CD4-positive, alpha-beta T cell (primary cell): ENCODE results near the gene MPP4. TPM values are rescaled to one million over a fixed set of nuclear protein-coding genes. Genes with fewer than 3 reads are reported as not detected.

Experiments used
- ATAC-seq: fragments of 200-7000 bp; cut with Tn5 transposase; one replicate; pipeline ENCODE4 v1.10.0; 2022; ENCODE audit warnings: mild to moderate bottlenecking; ENCODE audit not compliant: poor library complexity
- CTCF ChIA-PET: fragments of 350-600 bp; sonication (Branson Sonifier 250); formaldehyde crosslinking; loops from one replicate; lab custom pipeline; 2021; ENCODE audit warnings: antibody characterized with exemption, inconsistent platforms; lab: Charles Lee
- POLR2A ChIA-PET: fragments of 350-600 bp; sonication (Branson Sonifier 250); formaldehyde crosslinking; loops from one replicate; lab custom pipeline; 2021; ENCODE audit warnings: antibody characterized with exemption, inconsistent platforms; lab: Charles Lee
- DNase-seq, 14 experiments: peaks; one replicate each; pipeline ENCODE4 v3.0.0-alpha.2; 2013 to 2020; ENCODE audit warnings: mixed read lengths in 2 of 14
- H3K27ac ChIP-seq, 2 donors: one replicate each; pipeline versions ENCODE4 v1.5.1 to v1.7.0; 2013; ENCODE audit warnings: low read length in 2 of 2, low read depth in 1 of 2, mild to moderate bottlenecking in 1 of 2
- H3K27me3 ChIP-seq, 2 experiments: 1 replicate in 1 of 2; 2 replicates in 1 of 2; pipeline versions ENCODE4 v1.6.1 to v1.7.0; 2013; ENCODE audit warnings: low read length in 2 of 2, control low read depth in 1 of 2, mild to moderate bottlenecking in 1 of 2, moderate library complexity in 1 of 2; ENCODE audit not compliant: insufficient read depth in 2 of 2, control insufficient read depth in 1 of 2
- H3K36me3 ChIP-seq: one replicate; pipeline ENCODE4 v1.6.1; 2013; ENCODE audit warnings: low read length, control low read depth; ENCODE audit not compliant: insufficient read depth
- H3K4me1 ChIP-seq: one replicate; pipeline ENCODE4 v1.6.1; 2013; ENCODE audit warnings: low read length, control low read depth; ENCODE audit not compliant: insufficient read depth
- H3K4me3 ChIP-seq: one replicate; pipeline ENCODE4 v1.5.1; 2013; ENCODE audit warnings: mild to moderate bottlenecking, low read length, moderate library complexity
- H3K9me3 ChIP-seq, 2 experiments: 1 replicate in 1 of 2; 2 replicates in 1 of 2; pipeline versions ENCODE4 v1.6.1 to v1.7.0; 2013; ENCODE audit warnings: low read length in 2 of 2, mild to moderate bottlenecking in 2 of 2, control low read depth in 1 of 2, moderate library complexity in 1 of 2; ENCODE audit not compliant: control insufficient read depth in 1 of 2, insufficient read depth in 1 of 2
- H3K27ac Mint-ChIP-seq: one replicate; pipeline ENCODE4 v1.8.0; 2020; ENCODE audit warnings: mixed read lengths
- H3K27me3 Mint-ChIP-seq: one replicate; pipeline ENCODE4 v1.8.0; 2021; ENCODE audit warnings: mixed read lengths
- H3K36me3 Mint-ChIP-seq: one replicate; pipeline ENCODE4 v1.8.0; 2021; ENCODE audit warnings: low read depth, mixed read lengths
- H3K4me1 Mint-ChIP-seq: one replicate; pipeline ENCODE4 v1.8.0; 2021; ENCODE audit warnings: low read depth, mixed read lengths
- H3K4me3 Mint-ChIP-seq: one replicate; pipeline ENCODE4 v1.8.0; 2020; ENCODE audit warnings: mild to moderate bottlenecking, mixed read lengths
- H3K9me3 Mint-ChIP-seq: one replicate; pipeline ENCODE4 v1.8.0; 2020; ENCODE audit warnings: mixed read lengths
- CTCF ChIP-seq: fragments of 200-600 bp; IDR thresholded peaks from one replicate; pipeline ENCODE4 v1.8.0; 2022; ENCODE audit warnings: antibody characterized with exemption, mild to moderate bottlenecking
- intact Hi-C, 2 experiments: fragments of 100-400 bp; cut with DNase I in 1 of 2; cut with micrococcal nuclease in 1 of 2; formaldehyde crosslinking; loops; one replicate each; pipeline versions ENCODE4 v1.15.1 to v1.9.0; 2023 to 2025; cut with DNase I, micrococcal nuclease
- total RNA-seq, 174 experiments: library from RNA in 2 of 174; stranded (reverse) in 2 of 174; gene quantifications; one replicate each; pipeline ENCODE4 v1.2.3 and lab custom pipeline; 2021 to 2026

The MPP4 gene
- total RNA-seq, 2 experiments from 2014 or later = not detected

GRCh38 chr2:201734111-201734510, 35.7 kb upstream of the MPP4 start:
- peaks cover 0 to 8% of the 10 kb centered on the region in 2 experiments for H3K9me3 ChIP-seq
- Mint-ChIP-seq H3K4me3 (no peak overlapping the region), H3K27me3 (no peaks in the 10 kb centered on the region), H3K4me1 (no peaks in the 10 kb centered on the region), H3K36me3 (peaks cover 49% of the 10 kb centered on the region), H3K27ac (no peak overlapping the region), H3K9me3 (no peaks in the 10 kb centered on the region)
- POLR2A ChIA-PET = interaction anchor here (0.6 to 0.7 kb wide), 2 partner anchors 37 to 204 kb away, joined by 3 to 4 read pairs; no protein-coding TSS in a partner anchor
- no peak for TF ChIP-seq CTCF
- no peak for ATAC-seq
- no peaks in the 10 kb centered on the region for H3K27me3 ChIP-seq
- H3K4me1 ChIP-seq = no peaks in the 10 kb centered on the region
- intact Hi-C loops = no loop called here
- H3K36me3 ChIP-seq = peaks cover 16% of the 10 kb centered on the region
- H3K4me3 ChIP-seq = no peak overlapping the region
- H3K27ac ChIP-seq = no peak overlapping the region
- DNase-seq = no peak
- CTCF ChIA-PET = no interaction called here

DNA sequence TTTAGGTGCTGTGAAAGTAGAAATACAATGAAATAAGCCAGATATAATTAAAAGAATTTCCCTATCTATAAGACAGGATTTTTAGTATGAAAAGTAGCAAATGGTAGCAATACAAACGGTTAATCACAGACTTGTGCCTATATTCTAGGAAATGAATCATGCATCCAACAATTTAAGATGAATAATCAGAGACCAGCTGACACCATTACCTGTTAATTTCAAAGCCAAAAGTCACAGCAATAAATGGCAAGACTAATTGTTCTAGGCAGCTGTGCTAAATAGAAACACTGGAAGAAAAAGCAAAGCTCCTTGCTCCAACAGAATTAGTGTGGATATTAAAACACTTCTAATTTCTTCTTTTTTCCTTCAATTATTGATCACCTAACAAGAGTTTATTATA, 35.1 kb upstream of the MPP4 start:
- H3K27me3 ChIP-seq = no peaks in the 10 kb centered on the region
- H3K9me3 ChIP-seq = peaks cover 0 to 8% of the 10 kb centered on the region in 2 experiments
- no peaks in the 10 kb centered on the region for H3K4me1 Mint-ChIP-seq
- H3K4me1 ChIP-seq = no peaks in the 10 kb centered on the region
- no peak overlapping the region for H3K4me3 ChIP-seq
- POLR2A ChIA-PET = interaction anchor here (0.7 kb wide), 1 partner anchor 11 kb away, joined by 3 read pairs; no protein-coding TSS in a partner anchor
- no peak for TF ChIP-seq CTCF
- no peaks in the 10 kb centered on the region for H3K27me3 Mint-ChIP-seq
- intact Hi-C loops = no loop called here
- no peaks in the 10 kb centered on the region for H3K9me3 Mint-ChIP-seq
- no peak overlapping the region for H3K27ac Mint-ChIP-seq
- H3K36me3 ChIP-seq = peaks cover 16% of the 10 kb centered on the region
- DNase-seq (no peak), ATAC-seq (no peak)
- H3K4me3 Mint-ChIP-seq = no peak overlapping the region
- CTCF ChIA-PET = no interaction called here
- H3K36me3 Mint-ChIP-seq = peaks cover 47% of the 10 kb centered on the region
- no peak overlapping the region for H3K27ac ChIP-seq

- Mint-ChIP-seq H3K27me3 (no peaks in the 10 kb centered on the region), H3K4me1 (no peaks in the 10 kb centered on the region), H3K9me3 (no peaks in the 10 kb centered on the region), H3K27ac (no peak overlapping the region), H3K4me3 (no peak overlapping the region), H3K36me3 (peaks cover 44% of the 10 kb centered on the region)
- H3K27ac ChIP-seq = no peak overlapping the region
- DNase-seq (no peak), ATAC-seq (no peak)
- intact Hi-C loops = no loop called here
- no peak overlapping the region for H3K4me3 ChIP-seq
- no peak for TF ChIP-seq CTCF
- no peaks in the 10 kb centered on the region for H3K27me3 ChIP-seq
- H3K4me1 ChIP-seq = no peaks in the 10 kb centered on the region
- H3K9me3 ChIP-seq = no peaks in the 10 kb centered on the region
- peaks cover 21% of the 10 kb centered on the region for H3K36me3 ChIP-seq
- ChIA-PET POLR2A (no interaction called here), CTCF (no interaction called here)
These were observed 32.3 kb upstream of the MPP4 start for GRCh38 chr2:201730651-201731285.
